H9 (cell line): ENCODE measurements around the gene SLC27A1. TPM values are rescaled to one million over a fixed set of nuclear protein-coding genes. Genes with fewer than 3 reads are reported as not detected.

Experiments used
- DNase-seq: peaks from one replicate; pipeline ENCODE4 v3.0.0-alpha.2; 2017
- H2AFZ ChIP-seq: one replicate; pipeline ENCODE4 v1.6.1; 2013; ENCODE audit warnings: mild to moderate bottlenecking, low read length, control low read depth, moderate library complexity
- H2AK5ac ChIP-seq: 2 replicates; pipeline ENCODE4 v1.6.1; 2013; ENCODE audit warnings: low read length, control low read depth, mixed read lengths; ENCODE audit not compliant: insufficient read length
- H2BK120ac ChIP-seq: one replicate; pipeline ENCODE4 v1.6.1; 2013; ENCODE audit warnings: low read depth, mild to moderate bottlenecking, low read length, control low read depth, inconsistent platforms; ENCODE audit not compliant: poor library complexity, severe bottlenecking
- H2BK12ac ChIP-seq: 2 replicates; pipeline ENCODE4 v1.6.1; 2013; ENCODE audit warnings: low read length, control low read depth, mixed read lengths, low read depth; ENCODE audit not compliant: insufficient read length
- H2BK15ac ChIP-seq: 2 replicates; pipeline ENCODE4 v1.6.1; 2013; ENCODE audit warnings: low read depth, low read length, control low read depth
- H2BK20ac ChIP-seq: one replicate; pipeline ENCODE4 v1.6.1; 2013; ENCODE audit warnings: low read depth, mild to moderate bottlenecking, low read length, control low read depth, inconsistent platforms; ENCODE audit not compliant: poor library complexity, severe bottlenecking
- H2BK5ac ChIP-seq: 2 replicates; pipeline ENCODE4 v1.6.1; 2013; ENCODE audit warnings: low read length, control low read depth, mixed read lengths; ENCODE audit not compliant: insufficient read length
- H3K14ac ChIP-seq: 2 replicates; pipeline ENCODE4 v1.6.1; 2013; ENCODE audit warnings: low read length, control low read depth; ENCODE audit not compliant: insufficient read depth
- H3K18ac ChIP-seq: 2 replicates; pipeline ENCODE4 v1.6.1; 2013; ENCODE audit warnings: low read depth, mild to moderate bottlenecking, mixed read lengths, low read length, control low read depth; ENCODE audit not compliant: insufficient read length
- H3K23ac ChIP-seq: 2 replicates; pipeline ENCODE4 v1.6.1; 2013; ENCODE audit warnings: low read length, control low read depth, mixed read lengths, low read depth; ENCODE audit not compliant: insufficient read length
- H3K23me2 ChIP-seq: 2 replicates; pipeline ENCODE4 v1.6.1; 2013; ENCODE audit warnings: low read depth, mild to moderate bottlenecking, mixed read lengths, low read length, control low read depth; ENCODE audit not compliant: insufficient read length, poor library complexity, severe bottlenecking
- H3K27ac ChIP-seq: 2 replicates; pipeline ENCODE4 v1.5.1; 2013; ENCODE audit warnings: low read length, control low read depth, mixed read lengths, low read depth; ENCODE audit not compliant: insufficient read length
- H3K27me3 ChIP-seq: 2 replicates; pipeline ENCODE4 v1.6.1; 2013; ENCODE audit warnings: low read length, control low read depth, inconsistent platforms; ENCODE audit not compliant: insufficient read depth
- H3K4ac ChIP-seq: 2 replicates; pipeline ENCODE4 v1.6.1; 2013; ENCODE audit warnings: low read depth, mild to moderate bottlenecking, control low read depth, inconsistent platforms, low read length, moderate library complexity
- H3K4me1 ChIP-seq: 2 replicates; pipeline ENCODE4 v1.6.1; 2013; ENCODE audit warnings: low read length, control low read depth, inconsistent platforms; ENCODE audit not compliant: insufficient read depth
- H3K4me2 ChIP-seq: 2 replicates; pipeline ENCODE4 v1.6.1; 2013; ENCODE audit warnings: low read length, control low read depth, mixed read lengths; ENCODE audit not compliant: insufficient read length, insufficient read depth
- H3K56ac ChIP-seq: 2 replicates; pipeline ENCODE4 v1.6.1; 2013; ENCODE audit warnings: low read depth, mild to moderate bottlenecking, mixed read lengths, low read length, control low read depth; ENCODE audit not compliant: insufficient read length
- H3K79me1 ChIP-seq: 2 replicates; pipeline ENCODE4 v1.6.1; 2013; ENCODE audit warnings: low read depth, mild to moderate bottlenecking, moderate library complexity, low read length, control low read depth, inconsistent platforms; ENCODE audit not compliant: insufficient read depth, poor library complexity, severe bottlenecking
- H3K79me2 ChIP-seq: 2 replicates; pipeline ENCODE4 v1.6.1; 2013; ENCODE audit warnings: low read length, control low read depth, inconsistent platforms; ENCODE audit not compliant: insufficient read depth
- H3K9ac ChIP-seq: 2 replicates; pipeline ENCODE4 v1.6.1; 2013; ENCODE audit warnings: low read length, control low read depth, mixed read lengths; ENCODE audit not compliant: insufficient read length; ENCODE audit errors: extremely low read depth
- H3K9me3 ChIP-seq: one replicate; pipeline ENCODE4 v1.6.1; 2013; ENCODE audit warnings: low read depth, low read length, inconsistent platforms; ENCODE audit not compliant: control insufficient read depth
- H3T11ph ChIP-seq: one replicate; pipeline ENCODE4 v1.6.1; 2013; ENCODE audit warnings: mild to moderate bottlenecking, low read length, control low read depth, inconsistent platforms
- H4K20me1 ChIP-seq: one replicate; pipeline ENCODE4 v1.6.1; 2013; ENCODE audit not compliant: control insufficient read depth, insufficient read length, insufficient read depth
- H4K5ac ChIP-seq: 2 replicates; pipeline ENCODE4 v1.6.1; 2013; ENCODE audit warnings: low read depth, mild to moderate bottlenecking, mixed read lengths, low read length, control low read depth; ENCODE audit not compliant: insufficient read length
- H4K8ac ChIP-seq: replicated peaks from 2 replicates; pipeline ENCODE4 v1.6.1; 2013; ENCODE audit warnings: low read length, control low read depth, mixed read lengths, low read depth; ENCODE audit not compliant: insufficient read length
- H4K91ac ChIP-seq: 2 replicates; pipeline ENCODE4 v1.6.1; 2013; ENCODE audit warnings: low read depth, mild to moderate bottlenecking, moderate library complexity, mixed read lengths, low read length, control low read depth; ENCODE audit not compliant: insufficient read length
- H3K27ac Mint-ChIP-seq, 3 experiments: 2 replicates in 2 of 3; 3 replicates in 1 of 3; pipeline ENCODE4 v1.8.0; 2020 to 2021; ENCODE audit warnings: mixed read lengths in 3 of 3, mild to moderate bottlenecking in 1 of 3, moderate library complexity in 1 of 3
- H3K27me3 Mint-ChIP-seq: 2 replicates; pipeline ENCODE4 v1.8.0; 2021; ENCODE audit warnings: low read depth, mild to moderate bottlenecking, moderate library complexity, mixed read lengths
- H3K36me3 Mint-ChIP-seq, 3 experiments: 2 replicates in 2 of 3; 3 replicates in 1 of 3; pipeline ENCODE4 v1.8.0; 2020 to 2021; ENCODE audit warnings: low read depth in 3 of 3, mixed read lengths in 3 of 3; ENCODE audit not compliant: insufficient read depth in 1 of 3
- H3K4me1 Mint-ChIP-seq, 2 experiments: 2 replicates each; pipeline ENCODE4 v1.8.0; 2020; ENCODE audit warnings: mixed read lengths in 2 of 2
- H3K4me3 Mint-ChIP-seq, 2 experiments: 2 replicates in 1 of 2; 3 replicates in 1 of 2; pipeline ENCODE4 v1.8.0; 2020 to 2021; ENCODE audit warnings: mild to moderate bottlenecking in 2 of 2, mixed read lengths in 2 of 2, moderate library complexity in 1 of 2
- H3K9me3 Mint-ChIP-seq, 2 experiments: 2 replicates in 1 of 2; 3 replicates in 1 of 2; pipeline ENCODE4 v1.8.0; 2020; ENCODE audit warnings: mild to moderate bottlenecking in 2 of 2, mixed read lengths in 2 of 2, moderate library complexity in 1 of 2
- CTCF ChIP-seq: fragments of 200-600 bp; sonication (generic); conservative IDR thresholded peaks from 3 replicates; pipeline ENCODE4 v1.8.0; 2021; ENCODE audit warnings: antibody characterized with exemption, mild to moderate bottlenecking
- WGBS: extraction: QIAGEN DNeasy Blood & Tissue Kit; methylation state at CpG from one replicate; pipeline ENCODE4 v1.1.7; 2013; ENCODE audit warnings: missing lambda C conversion rate, low lambda C conversion rate, mixed read lengths; ENCODE audit not compliant: insufficient read length; ENCODE audit errors: extremely low coverage; 5-methylcytosine and 5-hydroxymethylcytosine counted together
- total RNA-seq: library from RNA; stranded (reverse); gene quantifications from 2 replicates; pipeline ENCODE4 v1.2.1, GENCODE V29; 2021

Gene SLC27A1
- total RNA-seq, 1 experiment from 2014 or later: 6.4 TPM

GRCh38 chr19:17497149-17497798, 26.9 kb downstream of the SLC27A1 start:
- Histone ChIP-seq H3K56ac (no peak overlapping the region), H3K4ac (no peak overlapping the region), H3K27ac (no peak overlapping the region), H3K9me3 (no peaks in the 10 kb centered on the region), H2AFZ (no peak overlapping the region), H3K27me3 (no peaks in the 10 kb centered on the region), H3K4me2 (peak overlapping the region; percentile 14), H4K8ac (no peak overlapping the region), H2BK20ac (no peak overlapping the region), H3K14ac (no peak overlapping the region), H3K18ac (peak overlapping the region; percentile 24), H3K4me1 (no peaks in the 10 kb centered on the region; the same call in 1 of the 2 replicates), H3K23ac (no peak overlapping the region), H3K79me2 (no peaks in the 10 kb centered on the region), H4K5ac (no peak overlapping the region), H4K20me1 (no peaks in the 10 kb centered on the region), H2BK15ac (no peak overlapping the region), H2BK5ac (no peak overlapping the region), H3K79me1 (no peaks in the 10 kb centered on the region), H2BK12ac (no peak overlapping the region), H2AK5ac (no peak overlapping the region), H3T11ph (no peak overlapping the region), H3K9ac (no peak overlapping the region), H2BK120ac (no peak overlapping the region), H4K91ac (no peak overlapping the region), H3K23me2 (no peaks in the 10 kb centered on the region)
- no CpG with 5 or more reads among the region's 41 CpGs for WGBS
- no peak overlapping the region for H3K4me3 Mint-ChIP-seq
- no peaks in the 10 kb centered on the region for H3K36me3 Mint-ChIP-seq
- H3K9me3 Mint-ChIP-seq: no peaks in the 10 kb centered on the region; a peak in 1 of 5 replicates
- DNase-seq: peak; percentile 57
- TF ChIP-seq CTCF: no peak
- H3K27me3 Mint-ChIP-seq: no peaks in the 10 kb centered on the region; the same call in 1 of the 2 replicates
- H3K27ac Mint-ChIP-seq: no peak overlapping the region
- H3K4me1 Mint-ChIP-seq: peaks cover 14 to 16% of the 10 kb centered on the region in 2 experiments
